Right renal pelvis (tissue), 4 donors: ENCODE results near the gene CCDC137. TPM values are rescaled to one million over a fixed set of nuclear protein-coding genes. Genes with fewer than 3 reads are reported as not detected.
"Not testable (repeated sequence)": the region's sequence is repeated elsewhere in the genome, so short reads cannot be mapped to it uniquely, and the experiment has no call there.

Source experiments
- DNase-seq, 4 donors: peaks; one replicate each; pipeline ENCODE4 v3.0.0-alpha.2; 2013; ENCODE audit warnings: low read depth in 4 of 4, low spot score in 3 of 4, missing footprints in 1 of 4
- polyA plus RNA-seq, 4 donors: library from polyadenylated mRNA; unstranded; fragments of 120-200 nt; gene quantifications; one replicate each; pipeline ENCODE4 v1.2.1, GENCODE V29; 2013; ENCODE audit not compliant: insufficient read length in 4 of 4

Gene CCDC137
- polyA plus RNA-seq, 4 donors, result 12.7 to 17.5 (median 14.1) TPM

GRCh38 chr17:81648707-81649085 lies 17.8 kb upstream of the CCDC137 start:
- no peak for DNase-seq

GRCh38 chr17:81650951-81651350 lies 15.6 kb upstream of the CCDC137 start:
- no peak for DNase-seq

- no peak for DNase-seq
Observed at GRCh38 chr17:81651692-81652091, 14.8 kb upstream of the CCDC137 start.

- no peak for DNase-seq
Observed at GRCh38 chr17:81652906-81653771, 13.4 kb upstream of the CCDC137 start.

- DNase-seq, result no peak
Observed at GRCh38 chr17:81655378-81656117, 11.0 kb upstream of the CCDC137 start.

GRCh38 chr17:81656118-81656743 lies 10.3 kb upstream of the CCDC137 start, which contains the start of gene PDE6G:
Gene PDE6G (minus strand): TSS chr17:81656542. CDS start chr17:81653305, 3,237 bp downstream.
- no peak for DNase-seq

- DNase-seq, result no peak
Observed at GRCh38 chr17:81656835-81657234, 9.7 kb upstream of the CCDC137 start.

- no peak for DNase-seq
Observed at GRCh38 chr17:81659038-81659437, 7.5 kb upstream of the CCDC137 start.

GRCh38 chr17:81660441-81660840 lies 6.1 kb upstream of the CCDC137 start:
- DNase-seq, result no peak

- no peak for DNase-seq
Observed at GRCh38 chr17:81662002-81662401, 4.5 kb upstream of the CCDC137 start.

GRCh38 chr17:81664051-81664470 lies 2.5 kb upstream of the CCDC137 start:
- DNase-seq, result no peak

GRCh38 chr17:81665205-81666091 lies 1.1 kb upstream of the CCDC137 start:
- DNase-seq, result no peak

- no peak for DNase-seq
Observed at GRCh38 chr17:81666092-81666341, 520 bp upstream of the CCDC137 start.

GRCh38 chr17:81667754-81668153 lies 1.2 kb downstream of the CCDC137 start:
- no peak for DNase-seq

- DNase-seq, result no peak
Observed at GRCh38 chr17:81672504-81672903, 6.0 kb downstream of the CCDC137 start.

GRCh38 chr17:81672954-81673353 lies 6.4 kb downstream of the CCDC137 start:
- DNase-seq, result no peak

- DNase-seq, result no peak
Observed at GRCh38 chr17:81673561-81674258, 7.2 kb downstream of the CCDC137 start.

- not testable (repeated sequence) for DNase-seq
Observed at GRCh38 chr17:81675515-81676221, 9.1 kb downstream of the CCDC137 start.

GRCh38 chr17:81676906-81677305 lies 10.4 kb downstream of the CCDC137 start:
- no peak for DNase-seq
